RKO (cell line): ENCODE results near the gene SFT2D1.

Experiments used
- DNase-seq: peaks from one replicate; pipeline ENCODE4 v3.0.0-alpha.2; 2016; ENCODE audit warnings: low spot score

SFT2D1 gene

DNA sequence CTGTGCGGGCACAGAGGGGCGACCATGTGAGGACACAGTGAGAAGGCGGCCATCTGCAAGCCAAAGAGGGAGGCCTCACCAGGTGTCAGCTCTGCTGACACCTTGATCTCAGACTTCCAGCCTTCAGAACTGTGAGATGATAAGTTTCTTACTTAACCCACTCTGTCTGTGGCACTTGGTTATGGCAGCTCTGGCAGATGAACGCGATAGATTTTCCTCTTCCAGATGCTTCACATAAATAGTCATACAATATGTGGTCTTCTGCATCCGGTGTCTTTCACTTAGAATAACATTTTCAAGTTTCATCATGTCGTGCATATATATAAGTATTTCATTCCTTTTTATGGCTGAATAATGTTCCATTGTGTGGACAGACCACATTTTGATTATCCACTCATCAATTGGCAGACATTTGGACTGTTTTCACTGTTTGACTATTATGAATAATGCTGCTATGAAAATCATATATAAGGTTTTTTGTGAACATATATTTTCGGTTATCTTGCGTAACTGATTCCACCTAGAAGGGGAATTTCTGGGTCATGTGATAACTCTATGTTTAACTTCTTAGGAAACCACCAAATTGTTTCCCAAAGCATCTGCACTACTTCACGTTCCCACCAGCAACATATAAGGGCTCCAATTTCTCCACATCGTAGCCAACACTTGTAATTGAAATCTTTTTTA lies 64.3 kb downstream of the SFT2D1 start:
- DNase-seq, result no peak

GRCh38 chr6:166277018-166277417 lies 65.3 kb downstream of the SFT2D1 start:
- no peak for DNase-seq

GRCh38 chr6:166275714-166276166 lies 66.6 kb downstream of the SFT2D1 start:
- DNase-seq, result peak; percentile 51

GRCh38 chr6:166274739-166275370 lies 67.5 kb downstream of the SFT2D1 start:
- DNase-seq, result no peak

DNA sequence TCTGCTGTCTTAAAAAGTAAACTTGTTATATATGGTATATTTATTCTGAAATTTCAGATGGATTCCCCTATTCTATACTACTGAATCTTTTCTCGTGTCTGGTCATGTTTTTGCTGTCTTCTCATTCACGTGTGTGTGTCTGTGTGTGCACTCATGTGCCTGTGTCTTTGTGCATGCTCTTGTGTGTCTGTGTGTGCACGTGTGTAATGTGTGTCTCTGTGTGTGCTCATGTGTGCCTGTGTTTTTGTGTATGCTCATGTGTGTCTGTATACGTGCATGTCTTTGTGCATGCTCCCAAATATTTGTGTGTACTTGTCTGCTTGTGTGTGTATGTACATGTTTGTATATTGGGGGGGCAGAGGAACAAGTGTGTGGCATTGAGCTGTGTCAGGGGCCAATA lies 68.2 kb downstream of the SFT2D1 start:
- no peak for DNase-seq

DNA sequence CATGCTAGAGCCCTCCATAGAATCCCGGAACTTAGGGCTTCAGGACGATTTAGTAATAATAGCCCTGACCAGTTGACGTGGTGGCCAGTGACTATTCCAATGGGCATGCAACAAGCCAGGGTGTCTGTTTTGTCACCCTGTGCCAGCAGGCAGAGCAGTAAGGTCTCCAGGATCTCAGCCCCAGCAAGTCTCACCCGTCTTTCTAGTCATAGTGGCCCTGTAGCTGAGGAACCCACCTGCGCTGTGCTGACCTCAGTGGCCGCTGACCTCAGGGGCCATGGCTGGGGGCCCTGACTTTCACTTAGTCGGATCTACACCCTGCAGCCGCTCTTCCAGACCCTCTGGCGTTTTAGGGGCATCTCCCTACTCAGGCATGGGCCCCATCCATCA lies 71.0 kb downstream of the SFT2D1 start:
- no peak for DNase-seq

GRCh38 chr6:166270706-166271375 lies 71.5 kb downstream of the SFT2D1 start:
- DNase-seq, result no peak
